Omental fat pad (tissue), 4 donors: Measurements from ENCODE around the gene PVRIG. TPM values are rescaled to one million over a fixed set of nuclear protein-coding genes. Genes with fewer than 3 reads are reported as not detected.
A peak's percentile ranks its signal among the peaks of the same experiment; 100 is the strongest.
"Not testable (repeated sequence)": the region's sequence is repeated elsewhere in the genome, so short reads cannot be mapped to it uniquely, and the experiment has no call there.

Source experiments
- ATAC-seq: fragments of 150-250 bp; one replicate; pipeline ENCODE4 v1.9.1; 2016; ENCODE audit warnings: mild to moderate bottlenecking, moderate library complexity; ENCODE audit not compliant: low FRiP score
- DNase-seq: peaks from one replicate; pipeline ENCODE4 v3.0.0-alpha.2; 2019; ENCODE audit warnings: low spot score
- total RNA-seq, 4 donors: library from RNA; depleted of rRNA; stranded (reverse); fragments of >200 nt; gene quantifications; one replicate each; pipeline ENCODE4 v1.1.0, GENCODE V29; 2016
- TF ChIP-seq, protein P1 (sequence below), 3 donors: fragments of 450-650 bp; IDR thresholded peaks; one replicate each; pipeline ENCODE4 v1.5.1; 2016 to 2017; ENCODE audit warnings: antibody characterized with exemption in 3 of 3, mild to moderate bottlenecking in 3 of 3, moderate library complexity in 2 of 3

The PVRIG gene
- total RNA-seq, 4 donors from 2014 or later = 0.74 to 2.2 (median 1.1) TPM; not detected in 1

- ATAC-seq (no peak), DNase-seq (no peak)
- TF ChIP-seq, protein P1, sequence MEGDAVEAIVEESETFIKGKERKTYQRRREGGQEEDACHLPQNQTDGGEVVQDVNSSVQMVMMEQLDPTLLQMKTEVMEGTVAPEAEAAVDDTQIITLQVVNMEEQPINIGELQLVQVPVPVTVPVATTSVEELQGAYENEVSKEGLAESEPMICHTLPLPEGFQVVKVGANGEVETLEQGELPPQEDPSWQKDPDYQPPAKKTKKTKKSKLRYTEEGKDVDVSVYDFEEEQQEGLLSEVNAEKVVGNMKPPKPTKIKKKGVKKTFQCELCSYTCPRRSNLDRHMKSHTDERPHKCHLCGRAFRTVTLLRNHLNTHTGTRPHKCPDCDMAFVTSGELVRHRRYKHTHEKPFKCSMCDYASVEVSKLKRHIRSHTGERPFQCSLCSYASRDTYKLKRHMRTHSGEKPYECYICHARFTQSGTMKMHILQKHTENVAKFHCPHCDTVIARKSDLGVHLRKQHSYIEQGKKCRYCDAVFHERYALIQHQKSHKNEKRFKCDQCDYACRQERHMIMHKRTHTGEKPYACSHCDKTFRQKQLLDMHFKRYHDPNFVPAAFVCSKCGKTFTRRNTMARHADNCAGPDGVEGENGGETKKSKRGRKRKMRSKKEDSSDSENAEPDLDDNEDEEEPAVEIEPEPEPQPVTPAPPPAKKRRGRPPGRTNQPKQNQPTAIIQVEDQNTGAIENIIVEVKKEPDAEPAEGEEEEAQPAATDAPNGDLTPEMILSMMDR (IDR thresholded peaks at IDR 0.05) = no peak
These were observed 44.3 kb upstream of the PVRIG start for GRCh38 chr7:100175296-100175935.

- DNase-seq = no peak
- no peak for ATAC-seq
- TF ChIP-seq, protein P1 (IDR thresholded peaks at IDR 0.05) = no peak
These were observed 43.4 kb upstream of the PVRIG start for GRCh38 chr7:100176096-100177044.

- peak; percentile 94 for ATAC-seq
- peak; percentile 88 for DNase-seq
- TF ChIP-seq, protein P1 (IDR thresholded peaks at IDR 0.05) = no peak
These were observed 42.4 kb upstream of the PVRIG start, which contains the start of the genes GPC2 and STAG3 for GRCh38 chr7:100177045-100178001. Gene GPC2, minus strand, starts transcription at chr7:100177381. Its CDS starts 182 bp downstream, at chr7:100177199. Gene STAG3, plus strand, starts transcription at chr7:100177918. Its CDS starts 2,639 bp downstream, at chr7:100180557.

GRCh38 chr7:100180084-100180483 is 39.7 kb upstream of the PVRIG start:
- DNase-seq, ATAC-seq: not testable (repeated sequence)

- not testable (repeated sequence) for DNase-seq, ATAC-seq
These were observed 37.1 kb upstream of the PVRIG start for GRCh38 chr7:100182616-100183015.

- not testable (repeated sequence) for ATAC-seq, DNase-seq
These were observed 36.7 kb upstream of the PVRIG start for GRCh38 chr7:100183090-100183489.

DNA sequence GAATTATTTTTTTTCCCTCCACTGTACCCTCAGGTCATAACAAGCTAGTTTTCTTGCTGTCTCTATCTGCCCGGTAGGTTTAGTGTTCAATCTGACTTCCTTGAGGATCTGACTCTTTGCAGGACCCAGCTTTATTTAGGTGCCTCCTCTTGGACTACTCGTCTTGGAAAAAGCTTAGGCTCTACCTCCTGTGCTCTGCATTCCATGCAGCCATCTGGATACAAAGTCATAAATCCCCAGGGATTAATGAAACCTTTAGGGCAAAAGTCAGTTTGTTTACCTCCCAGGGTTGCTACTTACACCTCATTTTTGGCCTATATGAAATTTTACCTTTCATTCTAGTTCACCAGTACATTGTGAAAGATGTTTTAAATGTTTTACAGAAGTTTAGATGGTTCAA is 34.0 kb upstream of the PVRIG start:
- DNase-seq (no peak), ATAC-seq (no peak)
- TF ChIP-seq, protein P1 (IDR thresholded peaks at IDR 0.05) = no peak

DNA sequence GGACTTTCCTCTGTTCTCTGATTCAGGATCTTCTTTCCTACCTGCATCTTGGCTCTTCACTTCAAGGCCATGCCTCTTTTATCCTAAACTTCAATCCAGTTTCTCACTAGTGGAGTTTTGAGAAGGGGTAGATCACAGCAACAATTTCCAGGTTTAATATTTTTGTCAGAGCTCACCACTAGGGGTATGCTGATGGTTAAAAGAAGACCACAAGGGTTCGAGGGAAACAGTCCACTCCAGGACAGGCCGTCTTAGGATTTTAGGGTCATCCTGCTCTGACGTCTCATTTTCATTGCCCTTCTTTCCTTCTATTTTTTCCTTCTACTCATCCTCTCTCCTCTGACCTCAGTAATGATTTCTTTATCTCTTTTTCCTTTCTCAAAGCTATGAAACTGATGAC is 30.7 kb upstream of the PVRIG start:
- TF ChIP-seq, protein P1 (IDR thresholded peaks at IDR 0.05) = no peak
- ATAC-seq (no peak), DNase-seq (no peak)
